ENCODE measurements around the gene BEX2.

DNA sequence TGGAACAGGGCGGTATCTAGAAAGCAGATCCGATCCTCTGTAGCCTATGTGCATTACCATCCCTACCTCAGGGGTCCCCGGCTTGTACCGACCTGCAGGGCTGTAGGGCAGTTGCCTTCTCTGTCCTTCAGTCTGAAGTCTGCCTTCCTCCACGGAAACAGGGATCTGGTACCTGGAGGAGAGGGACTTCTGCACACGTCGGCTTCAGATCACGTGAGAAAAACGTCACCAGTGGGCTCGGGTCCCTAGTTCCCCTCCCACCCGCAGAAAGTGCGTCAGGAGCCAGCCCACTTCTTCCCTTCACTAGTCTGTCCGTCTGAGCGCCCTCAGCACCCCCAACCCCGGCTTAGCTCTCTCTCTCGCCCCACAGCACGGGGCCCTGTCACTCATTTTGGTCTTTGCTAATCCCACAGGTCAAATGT lies 34.2 kb downstream of the BEX2 start, which contains the start of gene TCEAL5:
- TF ChIP-seq POLR2A (IDR thresholded peaks at IDR 0.05) = no peak
- TF ChIP-seq, protein P1, sequence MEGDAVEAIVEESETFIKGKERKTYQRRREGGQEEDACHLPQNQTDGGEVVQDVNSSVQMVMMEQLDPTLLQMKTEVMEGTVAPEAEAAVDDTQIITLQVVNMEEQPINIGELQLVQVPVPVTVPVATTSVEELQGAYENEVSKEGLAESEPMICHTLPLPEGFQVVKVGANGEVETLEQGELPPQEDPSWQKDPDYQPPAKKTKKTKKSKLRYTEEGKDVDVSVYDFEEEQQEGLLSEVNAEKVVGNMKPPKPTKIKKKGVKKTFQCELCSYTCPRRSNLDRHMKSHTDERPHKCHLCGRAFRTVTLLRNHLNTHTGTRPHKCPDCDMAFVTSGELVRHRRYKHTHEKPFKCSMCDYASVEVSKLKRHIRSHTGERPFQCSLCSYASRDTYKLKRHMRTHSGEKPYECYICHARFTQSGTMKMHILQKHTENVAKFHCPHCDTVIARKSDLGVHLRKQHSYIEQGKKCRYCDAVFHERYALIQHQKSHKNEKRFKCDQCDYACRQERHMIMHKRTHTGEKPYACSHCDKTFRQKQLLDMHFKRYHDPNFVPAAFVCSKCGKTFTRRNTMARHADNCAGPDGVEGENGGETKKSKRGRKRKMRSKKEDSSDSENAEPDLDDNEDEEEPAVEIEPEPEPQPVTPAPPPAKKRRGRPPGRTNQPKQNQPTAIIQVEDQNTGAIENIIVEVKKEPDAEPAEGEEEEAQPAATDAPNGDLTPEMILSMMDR (IDR thresholded peaks at IDR 0.05 in 4 of 5, conservative IDR thresholded peaks at IDR 0.05 in 1 of 5) = no peak
